NB4 (cell line): ENCODE measurements around the gene RABGEF1.
"Not testable (repeated sequence)": the region's sequence is repeated elsewhere in the genome, so short reads cannot be mapped to it uniquely, and the experiment has no call there.

Experiments used
- DNase-seq: peaks from one replicate; pipeline ENCODE4 v3.0.0; 2010; ENCODE audit warnings: low read depth
- H3K4me3 ChIP-seq: one replicate; pipeline ENCODE4 v1.5.1; 2011; ENCODE audit warnings: mild to moderate bottlenecking, low read depth, low read length, moderate library complexity
- CTCF ChIP-seq: IDR thresholded peaks from one replicate; pipeline ENCODE4 v1.5.1; 2012; ENCODE audit warnings: low read depth, low read length
- MAX ChIP-seq: IDR thresholded peaks from 2 replicates; pipeline ENCODE4 v1.6.1; 2011; ENCODE audit warnings: low read depth, low read length
- MYC ChIP-seq: IDR thresholded peaks from 2 replicates; pipeline ENCODE4 v1.6.1; 2011; ENCODE audit warnings: low read depth, low read length
- POLR2A ChIP-seq: IDR thresholded peaks from 2 replicates; pipeline ENCODE4 v1.6.1; 2011; ENCODE audit warnings: mild to moderate bottlenecking; ENCODE audit not compliant: insufficient read length; ENCODE audit errors: extremely low read depth

RABGEF1 gene

GRCh38 chr7:66768865-66769832 is 28.6 kb downstream of the RABGEF1 start:
- TF ChIP-seq POLR2A (no peak), CTCF (no peak), MYC (no peak), MAX (no peak)

GRCh38 chr7:66769833-66770512 is 29.4 kb downstream of the RABGEF1 start:
- H3K4me3 ChIP-seq: no peak overlapping the region
- DNase-seq: no peak
- no peak for TF ChIP-seq CTCF
- TF ChIP-seq MAX: no peak
- TF ChIP-seq POLR2A: no peak
- no peak for TF ChIP-seq MYC

More at GRCh38 chr7:66768865-66769832, 28.6 kb downstream of the RABGEF1 start:
- DNase-seq: no peak
- H3K4me3 ChIP-seq: no peak overlapping the region

- TF ChIP-seq MAX: no peak
- TF ChIP-seq MYC: no peak
- TF ChIP-seq CTCF: no peak
- no peak for TF ChIP-seq POLR2A
- H3K4me3 ChIP-seq: no peak overlapping the region
- DNase-seq: no peak
These were observed 31.3 kb downstream of the RABGEF1 start for GRCh38 chr7:66771795-66772194.

- H3K4me3 ChIP-seq, DNase-seq: not testable (repeated sequence)
These were observed 33.2 kb downstream of the RABGEF1 start for GRCh38 chr7:66773744-66774143.

- H3K4me3 ChIP-seq, DNase-seq: not testable (repeated sequence)
These were observed 35.9 kb downstream of the RABGEF1 start for GRCh38 chr7:66776383-66776782.

GRCh38 chr7:66776800-66777442 is 36.4 kb downstream of the RABGEF1 start:
- no peak for DNase-seq
- TF ChIP-seq MAX (no peak), POLR2A (no peak), MYC (no peak), CTCF (no peak)
- H3K4me3 ChIP-seq: no peak overlapping the region
